HG03442 (cell line): ENCODE measurements around the gene ADAMTS15.

Experiments used
- ATAC-seq: cut with Tn5 transposase; IDR thresholded peaks from one replicate; pipeline ENCODE4 v1.9.1; 2021; ENCODE audit warnings: mild to moderate bottlenecking, moderate library complexity; ENCODE audit not compliant: unreplicated experiment

ADAMTS15 gene, protein sequence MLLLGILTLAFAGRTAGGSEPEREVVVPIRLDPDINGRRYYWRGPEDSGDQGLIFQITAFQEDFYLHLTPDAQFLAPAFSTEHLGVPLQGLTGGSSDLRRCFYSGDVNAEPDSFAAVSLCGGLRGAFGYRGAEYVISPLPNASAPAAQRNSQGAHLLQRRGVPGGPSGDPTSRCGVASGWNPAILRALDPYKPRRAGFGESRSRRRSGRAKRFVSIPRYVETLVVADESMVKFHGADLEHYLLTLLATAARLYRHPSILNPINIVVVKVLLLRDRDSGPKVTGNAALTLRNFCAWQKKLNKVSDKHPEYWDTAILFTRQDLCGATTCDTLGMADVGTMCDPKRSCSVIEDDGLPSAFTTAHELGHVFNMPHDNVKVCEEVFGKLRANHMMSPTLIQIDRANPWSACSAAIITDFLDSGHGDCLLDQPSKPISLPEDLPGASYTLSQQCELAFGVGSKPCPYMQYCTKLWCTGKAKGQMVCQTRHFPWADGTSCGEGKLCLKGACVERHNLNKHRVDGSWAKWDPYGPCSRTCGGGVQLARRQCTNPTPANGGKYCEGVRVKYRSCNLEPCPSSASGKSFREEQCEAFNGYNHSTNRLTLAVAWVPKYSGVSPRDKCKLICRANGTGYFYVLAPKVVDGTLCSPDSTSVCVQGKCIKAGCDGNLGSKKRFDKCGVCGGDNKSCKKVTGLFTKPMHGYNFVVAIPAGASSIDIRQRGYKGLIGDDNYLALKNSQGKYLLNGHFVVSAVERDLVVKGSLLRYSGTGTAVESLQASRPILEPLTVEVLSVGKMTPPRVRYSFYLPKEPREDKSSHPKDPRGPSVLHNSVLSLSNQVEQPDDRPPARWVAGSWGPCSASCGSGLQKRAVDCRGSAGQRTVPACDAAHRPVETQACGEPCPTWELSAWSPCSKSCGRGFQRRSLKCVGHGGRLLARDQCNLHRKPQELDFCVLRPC

DNA sequence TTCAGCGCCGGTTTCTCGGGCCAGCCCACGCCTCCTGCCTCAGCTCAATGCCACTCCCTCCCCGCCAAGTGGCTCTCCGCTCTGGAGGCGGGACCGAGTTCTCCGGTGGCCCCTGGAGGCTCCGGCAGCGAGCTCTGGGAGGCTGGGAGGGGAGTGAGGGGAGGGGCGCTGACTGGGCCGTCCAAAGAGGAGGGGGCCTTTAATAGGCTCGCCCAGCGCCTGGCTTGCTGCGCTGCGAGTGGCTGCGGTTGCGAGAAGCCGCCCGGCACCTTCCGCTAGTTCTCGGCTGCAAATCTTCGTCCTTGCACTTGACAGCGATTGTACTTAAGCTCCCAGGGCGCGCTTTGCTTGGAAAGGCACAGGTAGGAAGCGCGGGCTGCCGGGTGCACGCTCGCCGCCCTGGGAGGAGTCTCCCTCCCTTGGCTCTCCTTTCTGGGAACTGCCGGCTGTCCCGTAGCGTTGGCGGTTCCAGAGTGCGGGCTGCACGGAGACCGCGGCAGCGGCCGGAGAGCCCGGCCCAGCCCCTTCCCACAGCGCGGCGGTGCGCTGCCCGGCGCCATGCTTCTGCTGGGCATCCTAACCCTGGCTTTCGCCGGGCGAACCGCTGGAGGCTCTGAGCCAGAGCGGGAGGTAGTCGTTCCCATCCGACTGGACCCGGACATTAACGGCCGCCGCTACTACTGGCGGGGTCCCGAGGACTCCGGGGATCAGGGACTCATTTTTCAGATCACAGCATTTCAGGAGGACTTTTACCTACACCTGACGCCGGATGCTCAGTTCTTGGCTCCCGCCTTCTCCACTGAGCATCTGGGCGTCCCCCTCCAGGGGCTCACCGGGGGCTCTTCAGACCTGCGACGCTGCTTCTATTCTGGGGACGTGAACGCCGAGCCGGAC lies at the start of gene ADAMTS15:
Gene ADAMTS15 (plus strand): TSS at position 230 of the 894 bp plus-strand sequence. CDS start 329 bp downstream, at position 559.
- ATAC-seq: no peak

DNA sequence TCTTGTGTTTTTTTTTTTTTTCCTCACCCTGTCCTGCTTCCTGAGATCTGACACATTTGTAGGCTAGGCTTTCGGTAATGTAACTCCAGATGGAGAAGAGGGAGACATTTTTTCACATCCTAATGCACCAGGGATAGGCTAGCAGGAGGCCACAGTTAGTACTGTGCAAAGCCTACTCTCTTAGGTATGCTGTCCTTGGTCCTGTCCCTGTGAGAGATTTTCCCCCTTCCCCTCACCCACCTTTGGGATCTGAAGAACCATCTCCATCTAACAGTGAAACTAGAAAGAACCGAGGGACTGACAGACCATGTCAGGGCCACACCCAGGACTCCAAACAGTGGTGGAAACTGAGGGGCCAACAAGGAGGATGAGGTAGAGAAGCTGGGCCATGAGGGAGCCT lies 49.2 kb upstream of the ADAMTS15 start:
- ATAC-seq: no peak

DNA sequence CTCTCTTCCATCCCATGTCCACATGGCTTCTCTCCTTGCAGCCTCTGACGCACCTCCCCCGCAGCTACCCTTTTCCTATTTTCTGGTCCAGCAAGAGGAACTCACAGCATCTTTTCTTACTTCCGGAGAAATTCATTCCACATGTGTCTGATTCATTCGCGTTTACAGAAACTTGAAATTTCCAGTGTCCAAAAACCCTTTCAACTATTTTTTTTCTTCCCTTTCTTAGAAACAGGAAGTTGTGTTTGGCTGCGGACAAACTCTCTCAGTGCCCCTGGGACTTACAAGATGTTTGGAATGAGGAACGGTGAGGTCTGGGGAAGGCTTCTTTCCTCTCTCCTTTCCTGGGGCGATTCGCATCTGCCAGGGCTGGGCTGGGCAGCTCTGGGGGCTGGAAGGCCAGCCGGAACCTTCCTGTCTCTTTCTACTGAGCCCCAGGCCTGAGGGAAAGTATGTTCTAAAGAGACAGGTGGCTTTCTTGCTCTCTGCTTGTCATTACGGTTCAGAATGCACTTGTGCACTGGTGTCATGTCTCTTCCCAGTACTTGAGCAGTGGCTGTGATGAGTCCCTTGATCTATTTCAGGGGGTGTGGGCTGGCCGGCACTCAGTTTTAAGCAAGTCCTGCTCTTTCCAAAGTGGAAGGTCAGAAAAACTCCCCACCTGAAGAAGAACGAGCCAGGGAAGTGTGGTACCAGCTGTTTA lies 47.5 kb upstream of the ADAMTS15 start:
- no peak for ATAC-seq

DNA sequence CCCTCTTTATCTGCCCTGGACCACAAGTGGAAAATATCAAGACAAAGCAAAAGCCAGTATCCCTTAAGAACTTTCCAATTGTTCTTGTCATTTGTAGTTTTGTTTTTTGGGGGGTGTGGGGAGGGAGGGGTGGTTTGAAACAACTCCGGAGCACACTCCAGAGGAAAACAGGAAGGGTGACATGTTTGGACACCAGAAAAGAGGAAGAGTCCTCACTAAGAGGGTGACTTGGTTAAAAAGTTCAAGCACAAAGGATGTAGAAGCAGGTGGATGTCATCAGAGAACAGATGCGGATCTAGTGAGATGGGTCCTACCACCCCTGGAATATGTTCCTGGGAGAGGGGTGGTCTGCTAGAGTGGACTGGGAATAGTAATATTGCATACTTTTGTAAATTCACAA lies 45.9 kb upstream of the ADAMTS15 start:
- ATAC-seq: no peak

DNA sequence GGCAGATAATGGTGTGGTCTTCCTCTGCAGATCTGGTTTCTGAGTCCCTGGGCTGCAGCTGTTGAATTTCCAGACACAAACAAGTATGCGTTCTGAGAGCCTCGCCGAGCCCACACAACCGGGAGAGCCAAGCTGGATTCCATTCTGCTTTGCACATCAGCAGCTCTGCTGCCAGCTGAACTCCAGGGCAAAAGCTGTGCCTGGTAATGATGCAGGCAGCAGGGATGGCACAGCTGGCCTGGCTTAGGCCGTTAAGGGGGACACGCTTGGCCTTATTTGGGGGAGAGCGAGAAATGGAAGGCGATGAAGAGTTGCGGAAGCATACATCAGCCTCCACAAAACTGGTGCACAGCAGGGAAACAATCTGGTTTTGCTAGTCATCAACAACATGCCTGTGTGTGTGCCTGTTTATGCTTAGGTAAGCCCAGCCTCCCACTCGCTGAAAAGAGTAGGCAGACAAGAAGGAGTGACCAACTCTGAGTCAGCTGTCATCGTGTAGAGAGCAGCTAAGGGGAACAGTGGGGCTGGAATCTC lies 45.1 kb upstream of the ADAMTS15 start:
- no peak for ATAC-seq

DNA sequence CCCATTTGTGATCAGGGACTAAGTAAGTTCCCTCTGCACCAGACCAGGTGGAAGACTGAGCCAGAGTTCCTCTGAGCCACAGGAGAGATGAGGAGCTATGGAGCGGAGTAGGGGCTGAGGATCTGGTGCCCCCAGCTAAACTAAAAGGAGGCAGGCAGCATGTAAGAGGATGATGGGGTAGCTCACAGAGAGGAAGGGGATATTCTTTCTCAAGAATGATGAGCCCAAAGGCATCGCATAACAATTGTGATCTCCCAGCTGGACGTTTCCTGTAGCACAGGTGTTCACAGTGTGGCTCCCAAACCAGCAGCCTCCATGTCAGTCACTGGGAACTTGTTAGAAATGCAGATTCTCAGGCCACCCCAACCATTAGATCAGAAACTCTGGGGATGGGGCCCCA lies 44.5 kb upstream of the ADAMTS15 start:
- ATAC-seq: no peak

DNA sequence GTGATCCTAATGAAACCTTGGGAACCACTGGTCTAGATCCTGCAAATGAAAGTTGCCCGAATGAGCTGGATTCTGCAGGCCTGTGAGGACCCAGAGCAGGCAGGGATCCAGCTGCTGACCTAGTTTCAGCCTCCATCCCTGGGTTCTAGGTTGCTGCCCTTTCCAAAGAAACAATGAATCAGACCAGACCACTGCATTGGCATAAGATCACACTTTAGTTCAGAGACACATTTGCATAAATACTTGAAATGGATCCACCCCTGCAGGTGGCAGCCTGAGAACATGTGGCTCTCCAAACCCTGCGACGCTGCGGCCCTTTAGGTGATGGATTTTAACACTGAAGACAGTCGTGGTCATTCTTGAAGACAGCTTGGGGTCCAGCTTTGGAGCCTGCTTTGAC lies 43.7 kb upstream of the ADAMTS15 start:
- ATAC-seq: no peak

DNA sequence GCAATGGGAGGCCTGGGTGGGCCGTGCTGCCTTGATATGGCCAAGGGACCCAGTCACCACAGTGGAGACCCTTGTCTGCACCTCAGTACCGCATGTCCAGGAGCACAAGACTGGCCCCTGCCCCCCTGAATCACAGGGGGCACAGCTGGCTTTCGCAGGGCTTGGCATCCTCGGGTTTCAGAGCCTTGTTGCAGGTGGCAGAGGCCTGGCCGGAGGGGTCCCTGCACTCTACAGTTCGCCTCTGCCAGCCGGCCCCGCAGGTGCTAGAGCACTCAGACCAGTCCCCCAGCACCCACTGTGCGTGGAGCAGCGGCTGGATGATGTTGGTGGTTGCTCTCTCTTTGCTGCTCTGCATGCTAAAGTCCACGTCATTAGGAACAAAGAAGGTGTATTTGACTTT lies 43.0 kb upstream of the ADAMTS15 start:
- ATAC-seq: no peak

DNA sequence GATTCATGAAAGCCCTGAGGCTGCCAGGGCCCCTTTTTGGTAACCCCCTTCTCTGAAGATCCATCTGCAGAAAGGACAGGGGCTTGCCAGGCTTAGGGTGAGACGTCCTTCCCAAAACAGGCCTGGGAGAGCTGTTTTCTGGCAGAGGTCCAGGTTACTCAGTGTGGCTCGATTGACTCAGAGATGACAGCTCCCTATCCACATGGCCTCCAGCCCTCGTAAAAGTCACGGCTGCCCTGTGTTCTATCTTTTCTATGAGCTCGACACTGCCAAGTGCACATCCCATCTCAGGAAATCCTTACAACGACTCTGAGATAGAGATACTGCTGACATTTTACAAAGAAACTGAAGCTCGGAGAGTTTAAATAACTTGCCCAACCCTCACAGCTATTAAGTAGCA lies 40.5 kb upstream of the ADAMTS15 start:
- no peak for ATAC-seq

DNA sequence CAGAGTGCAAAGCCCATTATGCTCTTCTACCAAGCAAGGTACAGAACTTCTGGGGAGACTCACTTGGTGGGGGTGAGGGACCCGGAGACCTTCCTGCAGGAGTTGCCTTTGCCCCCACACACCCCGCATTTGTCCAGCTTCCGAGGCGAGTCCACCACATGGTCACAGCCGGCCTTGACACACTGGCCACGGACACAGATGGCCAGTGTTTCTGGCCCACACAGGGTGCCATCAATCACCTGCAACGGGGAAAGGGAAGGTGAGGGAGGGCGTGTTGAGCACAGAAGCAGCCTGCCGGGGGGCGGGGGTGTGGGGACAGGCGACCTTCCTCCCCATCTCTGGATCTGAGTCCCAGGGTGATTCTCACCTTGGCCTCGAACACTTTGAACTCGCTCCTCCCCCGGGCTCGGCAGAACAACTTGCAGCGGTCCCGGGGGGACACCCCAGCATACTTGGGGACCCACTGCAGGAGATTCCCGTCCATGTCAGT lies 40.0 kb upstream of the ADAMTS15 start:
- ATAC-seq: no peak

DNA sequence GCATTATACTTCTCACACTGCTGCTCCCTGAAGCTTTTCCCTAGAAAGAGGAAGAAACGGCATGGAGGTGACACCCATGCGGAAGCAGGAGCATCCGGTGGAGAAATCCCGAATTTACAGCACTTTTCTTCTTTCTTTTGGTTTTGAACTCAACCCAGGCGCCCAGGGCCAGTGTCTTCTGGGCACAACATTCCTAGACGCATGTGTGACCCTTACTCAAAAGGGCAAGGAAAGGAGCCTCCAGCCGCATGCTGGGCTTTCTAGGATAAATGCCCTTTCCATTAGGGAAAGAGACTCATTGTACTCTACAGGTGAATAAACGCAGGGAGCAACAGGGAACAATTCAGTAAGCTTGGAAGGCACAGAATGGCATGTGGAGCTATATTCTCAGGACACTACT lies 39.5 kb upstream of the ADAMTS15 start:
- no peak for ATAC-seq

DNA sequence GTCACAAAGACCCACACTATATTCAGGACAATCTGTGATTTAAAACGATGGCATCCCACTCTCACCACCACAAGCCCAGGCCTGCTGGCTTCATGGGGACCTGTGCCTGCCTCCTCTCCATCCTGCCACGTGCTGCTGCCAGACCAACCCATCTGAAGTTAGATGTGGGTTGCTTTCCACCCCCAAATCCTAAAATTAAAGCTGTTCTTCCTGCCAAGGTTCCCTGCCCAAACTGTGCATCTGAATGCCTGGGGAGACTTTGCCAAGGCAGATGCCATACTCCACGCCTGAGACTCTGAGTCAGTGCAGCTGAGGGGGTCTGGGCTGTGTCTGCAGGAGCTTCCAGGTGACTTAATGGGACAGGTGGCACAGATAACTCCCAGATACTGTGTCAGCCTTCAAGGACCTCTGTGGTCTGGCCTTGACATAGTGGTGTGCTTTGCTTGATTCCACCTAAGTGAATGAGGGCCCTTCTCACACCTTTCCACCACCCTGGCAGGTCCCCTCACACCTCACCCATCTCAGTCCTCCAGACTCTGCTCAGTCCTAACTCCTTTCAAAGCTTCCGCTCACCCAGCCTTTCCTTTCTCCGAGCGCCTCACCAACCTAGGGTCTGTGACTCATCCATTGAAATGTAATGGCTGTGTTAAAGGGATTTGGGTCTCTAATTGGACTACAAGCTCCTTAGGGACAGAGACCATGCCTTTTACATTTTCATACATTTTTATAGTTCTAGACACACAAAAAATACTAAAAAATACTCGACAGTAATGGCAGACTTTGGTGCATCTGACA lies 38.7 kb upstream of the ADAMTS15 start:
- no peak for ATAC-seq

DNA sequence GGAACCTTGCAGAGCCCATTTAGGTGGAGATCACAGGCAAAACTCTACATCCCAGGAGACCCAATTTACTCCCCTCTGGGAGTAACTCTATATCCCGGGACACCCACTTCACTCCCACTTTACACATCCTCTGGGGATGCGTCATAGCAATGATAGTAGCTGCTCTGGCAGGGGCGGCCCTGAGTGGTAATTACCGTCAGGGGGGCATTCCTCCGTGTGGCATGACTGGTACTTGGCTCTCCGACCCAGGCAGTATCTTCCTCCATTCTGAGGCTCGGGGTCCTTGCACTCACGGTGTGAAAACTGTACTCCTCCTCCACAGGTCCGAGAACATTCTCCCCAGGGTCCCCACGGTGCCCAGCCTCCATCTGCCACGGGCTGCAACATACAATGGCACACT lies 37.2 kb upstream of the ADAMTS15 start:
- no peak for ATAC-seq

DNA sequence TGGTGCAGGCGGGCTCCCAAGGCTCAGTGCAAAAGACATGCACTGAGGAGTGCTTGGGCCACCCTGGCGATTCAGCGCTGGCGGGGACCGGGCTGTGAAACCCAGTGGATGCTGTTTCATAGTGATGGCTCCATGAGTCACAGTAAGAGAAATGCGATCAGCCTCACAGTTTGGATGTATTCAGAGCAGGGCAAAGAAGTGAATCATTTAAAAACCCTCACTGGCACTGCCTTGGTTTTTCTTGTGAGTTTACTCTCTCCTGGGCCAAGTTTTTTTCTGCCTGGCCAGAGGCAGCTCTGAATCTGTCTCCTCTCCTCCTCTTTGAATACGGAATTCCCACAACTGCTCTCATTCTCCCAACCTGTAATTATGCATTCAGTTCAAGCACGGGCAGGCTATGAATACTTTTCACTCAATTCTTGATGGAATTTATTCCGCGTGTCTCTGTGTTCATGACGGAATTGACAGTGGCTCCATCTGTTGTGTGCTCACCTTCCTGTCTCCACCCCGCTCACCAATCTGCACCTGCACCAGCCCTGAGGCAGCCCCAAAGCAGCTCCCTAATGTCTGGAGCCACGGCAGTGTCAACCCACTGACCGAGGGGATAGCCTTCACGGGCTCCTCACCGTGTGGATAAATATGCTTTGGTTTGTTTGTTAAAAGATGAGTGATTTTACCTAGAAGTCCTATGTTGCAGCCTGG lies 34.9 kb upstream of the ADAMTS15 start:
- no peak for ATAC-seq

DNA sequence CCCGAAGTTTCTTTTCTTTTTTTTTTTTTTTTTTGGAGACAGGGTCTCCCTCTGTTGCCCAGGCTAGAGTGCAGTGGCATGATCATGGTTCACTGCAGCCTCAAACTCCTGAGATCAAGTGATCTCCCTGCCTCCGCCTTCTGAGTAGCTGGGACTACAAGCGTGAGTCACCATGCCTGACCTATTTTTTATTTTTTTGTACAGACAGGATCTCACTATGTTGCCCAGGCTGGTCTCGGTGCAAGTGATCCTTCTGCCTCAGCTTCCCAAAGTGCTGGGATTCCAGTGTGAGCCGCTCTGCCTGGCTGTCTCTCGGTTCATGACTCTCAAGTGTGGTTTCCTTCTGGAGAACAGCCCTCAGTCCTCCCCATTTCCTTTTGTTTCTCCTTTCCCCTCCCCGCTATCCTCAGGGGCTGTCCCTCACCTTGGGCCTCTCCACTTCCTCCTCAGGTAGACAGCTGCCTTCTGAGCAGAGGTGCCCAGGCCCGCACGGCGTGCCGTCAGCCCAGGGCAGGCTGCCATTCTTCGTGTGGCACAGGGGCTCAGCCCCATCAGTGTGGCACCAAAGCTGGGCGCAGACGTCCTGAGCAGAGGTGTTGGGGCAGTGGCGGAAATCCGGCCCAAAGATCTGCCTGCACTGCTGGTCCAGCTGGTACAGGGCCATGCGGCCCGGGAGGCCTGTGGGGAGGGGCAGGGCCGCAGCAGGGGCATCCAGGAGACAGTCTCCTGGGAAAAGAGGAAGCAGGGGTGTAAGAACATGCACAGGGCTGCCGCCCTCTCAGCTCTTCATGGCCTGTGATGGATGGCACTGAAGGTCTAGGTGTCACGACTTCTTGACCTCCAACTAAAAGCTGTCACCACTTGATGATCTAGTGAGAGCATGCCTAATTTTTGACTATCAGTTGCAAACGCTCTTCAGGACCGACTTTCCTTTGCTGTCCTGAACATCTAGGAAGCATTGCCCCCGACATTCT lies 34.1 kb upstream of the ADAMTS15 start:
- no peak for ATAC-seq

DNA sequence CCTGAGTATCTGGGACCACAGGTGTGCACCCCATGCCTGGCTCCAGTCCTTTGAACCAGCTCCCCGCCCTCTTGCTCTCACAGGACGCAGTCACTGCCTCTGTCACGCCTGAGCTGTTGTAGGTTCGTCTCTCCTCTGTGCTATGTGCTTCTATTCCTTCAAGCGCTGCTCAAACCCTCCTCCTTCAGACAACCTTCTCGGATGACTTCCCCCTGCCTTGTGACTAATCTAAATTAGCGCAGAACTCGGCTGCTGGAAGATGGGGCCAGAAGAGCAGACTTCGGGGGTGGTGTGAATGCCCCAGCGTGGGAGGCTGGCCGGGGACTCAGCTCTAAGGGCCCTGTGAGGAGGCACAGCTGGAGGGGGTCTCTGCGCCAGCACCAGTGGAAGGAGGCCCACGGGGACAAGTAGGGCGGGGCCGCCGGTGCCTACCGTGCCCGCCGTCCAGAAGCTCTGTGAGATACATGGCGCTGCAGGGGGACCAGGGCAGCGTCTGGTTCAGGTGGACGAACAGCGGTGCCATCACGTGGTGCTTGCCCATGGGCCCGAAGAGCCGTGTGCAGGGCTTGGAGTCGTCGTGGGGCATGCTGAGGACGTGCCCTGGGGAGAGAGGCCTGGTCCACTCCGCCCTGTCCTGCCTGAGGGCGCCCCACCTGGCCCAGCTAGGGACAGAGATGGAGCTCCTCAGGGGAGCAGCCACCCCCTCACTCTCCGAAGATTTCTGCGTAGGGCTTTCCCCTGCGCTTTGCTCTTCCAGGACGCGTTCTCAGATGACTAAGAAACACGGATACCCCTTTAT lies 32.5 kb upstream of the ADAMTS15 start:
- no peak for ATAC-seq

DNA sequence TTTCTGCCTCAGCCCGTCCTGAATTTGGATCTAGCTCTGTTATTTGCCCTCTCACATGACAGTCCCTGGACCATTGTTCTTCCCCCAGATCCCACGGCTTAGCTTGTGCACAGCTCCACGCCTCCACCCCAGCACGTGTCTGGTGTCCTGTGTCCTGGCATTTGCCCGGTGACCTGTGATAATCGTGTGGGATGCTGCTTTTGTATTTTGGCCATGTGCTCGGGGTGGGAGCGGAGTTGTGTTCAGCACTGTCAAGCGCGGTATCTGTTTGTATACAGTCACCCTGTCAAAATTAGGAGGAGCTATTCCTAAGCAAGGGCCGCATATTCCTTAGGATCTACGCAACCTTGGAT lies 31.9 kb upstream of the ADAMTS15 start:
- no peak for ATAC-seq
